GM18526 (cell line): ENCODE data around the gene NETO2.
A peak's percentile ranks its signal among the peaks of the same experiment; 100 is the strongest.

Experiments used
- POLR2A ChIP-seq: IDR thresholded peaks from 3 replicates; pipeline ENCODE4 v1.6.1; 2011; ENCODE audit not compliant: insufficient read length; ENCODE audit errors: extremely low read depth

NETO2 gene, protein sequence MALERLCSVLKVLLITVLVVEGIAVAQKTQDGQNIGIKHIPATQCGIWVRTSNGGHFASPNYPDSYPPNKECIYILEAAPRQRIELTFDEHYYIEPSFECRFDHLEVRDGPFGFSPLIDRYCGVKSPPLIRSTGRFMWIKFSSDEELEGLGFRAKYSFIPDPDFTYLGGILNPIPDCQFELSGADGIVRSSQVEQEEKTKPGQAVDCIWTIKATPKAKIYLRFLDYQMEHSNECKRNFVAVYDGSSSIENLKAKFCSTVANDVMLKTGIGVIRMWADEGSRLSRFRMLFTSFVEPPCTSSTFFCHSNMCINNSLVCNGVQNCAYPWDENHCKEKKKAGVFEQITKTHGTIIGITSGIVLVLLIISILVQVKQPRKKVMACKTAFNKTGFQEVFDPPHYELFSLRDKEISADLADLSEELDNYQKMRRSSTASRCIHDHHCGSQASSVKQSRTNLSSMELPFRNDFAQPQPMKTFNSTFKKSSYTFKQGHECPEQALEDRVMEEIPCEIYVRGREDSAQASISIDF

DNA sequence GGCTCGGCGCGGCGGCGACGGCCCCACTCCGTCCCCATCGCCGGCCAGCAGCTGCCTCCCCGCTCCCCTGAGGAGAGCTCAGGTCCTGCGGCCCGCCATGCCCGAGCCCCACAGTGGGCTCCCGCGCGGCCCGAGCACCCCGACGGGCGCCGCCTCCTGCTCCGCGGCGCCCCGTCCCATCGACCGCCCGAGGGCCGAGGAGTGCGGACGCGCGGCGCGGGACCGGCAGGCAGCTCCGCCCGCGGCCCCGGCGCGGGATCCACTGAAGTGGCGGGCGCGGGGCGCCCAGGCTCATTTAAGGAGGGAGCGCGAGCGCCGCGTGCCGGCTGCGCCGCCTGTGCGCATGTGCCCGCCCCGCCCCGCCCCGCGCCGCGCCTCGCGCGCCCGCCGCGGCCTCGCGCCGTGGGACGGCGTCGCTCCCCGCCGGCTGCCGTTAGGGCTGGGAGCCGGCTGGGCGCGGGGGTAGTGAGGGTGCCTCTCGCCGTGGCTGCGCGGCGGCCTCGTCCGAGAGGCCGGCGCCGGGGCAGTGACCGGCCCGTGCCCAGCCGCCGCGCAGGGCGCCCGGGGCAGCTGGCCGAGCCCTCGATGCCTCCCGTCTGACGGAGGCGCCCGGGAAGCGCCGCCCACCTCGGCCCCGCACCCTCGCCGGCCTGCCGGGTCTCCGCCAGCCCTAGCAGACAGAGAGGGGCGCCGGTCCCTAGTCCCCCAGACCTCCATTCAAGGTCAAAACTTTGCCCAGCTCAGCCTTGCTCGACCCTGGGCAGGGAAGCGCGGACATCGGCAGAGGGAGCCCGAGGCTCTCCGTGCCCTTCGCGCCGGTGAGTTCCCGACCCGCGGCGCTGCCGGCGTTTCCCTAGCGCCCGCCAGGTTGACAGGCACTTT, at the start of gene NETO2:
TSS of gene NETO2 (minus strand) at position 269 of the 882 bp plus-strand sequence. CDS start 333 bp downstream, outside the sequence.
- peak; percentile 87 for TF ChIP-seq POLR2A

DNA sequence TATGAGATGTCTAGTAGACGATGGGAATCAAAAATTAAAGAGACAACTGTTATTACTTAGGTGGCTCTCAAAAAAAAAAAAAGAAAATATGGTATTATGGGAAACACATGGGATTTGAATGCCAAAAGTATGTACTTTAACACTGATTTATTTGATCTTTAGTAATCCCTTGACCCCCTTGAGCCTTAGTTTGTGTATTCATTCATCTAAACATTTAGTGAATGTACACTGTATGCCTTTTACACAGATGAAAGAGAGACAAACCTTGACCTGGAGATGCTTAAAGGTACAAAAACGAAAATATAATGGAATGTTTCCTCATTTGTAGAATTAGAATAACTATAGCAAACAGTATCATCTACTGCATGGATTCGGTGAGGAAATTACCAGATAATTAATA, 38.6 kb upstream of the NETO2 start:
- no peak for TF ChIP-seq POLR2A

DNA sequence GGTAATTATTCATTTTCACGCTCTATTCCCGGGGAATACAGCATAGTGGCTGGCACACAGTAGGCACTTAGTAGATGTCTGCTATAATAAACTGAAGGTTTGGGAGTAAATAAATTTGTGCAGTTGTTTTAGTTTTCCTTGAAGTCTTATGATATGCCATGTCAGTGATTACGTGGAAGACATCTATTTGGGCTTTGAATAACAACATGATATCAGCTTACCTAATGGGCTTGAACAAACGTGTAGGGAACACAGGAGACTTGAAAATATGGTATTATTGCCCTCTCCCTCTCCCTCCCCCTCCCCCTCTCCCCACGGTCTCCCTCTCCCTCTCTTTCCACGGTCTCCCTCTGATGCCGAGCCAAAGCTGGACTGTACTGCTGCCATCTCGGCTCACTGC, 36.3 kb upstream of the NETO2 start:
- no peak for TF ChIP-seq POLR2A

DNA sequence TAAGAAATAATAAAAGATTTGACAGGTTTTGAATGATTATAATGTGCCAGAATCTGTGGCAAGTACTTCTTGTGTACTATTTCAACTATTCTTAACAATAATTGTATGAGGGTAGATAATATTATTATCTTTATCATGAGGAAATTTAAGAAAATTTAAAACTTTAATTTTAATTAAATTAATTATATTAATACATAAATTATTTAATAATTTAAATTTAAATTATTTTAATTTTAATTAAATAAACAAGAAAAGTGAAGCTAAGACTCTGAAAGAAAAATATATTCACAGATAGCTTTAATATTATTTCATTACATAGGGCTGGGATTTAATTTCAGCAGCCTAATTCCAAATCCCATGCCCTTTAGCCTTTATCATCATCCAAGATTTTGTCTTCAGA, 31.4 kb upstream of the NETO2 start:
- TF ChIP-seq POLR2A, result no peak

DNA sequence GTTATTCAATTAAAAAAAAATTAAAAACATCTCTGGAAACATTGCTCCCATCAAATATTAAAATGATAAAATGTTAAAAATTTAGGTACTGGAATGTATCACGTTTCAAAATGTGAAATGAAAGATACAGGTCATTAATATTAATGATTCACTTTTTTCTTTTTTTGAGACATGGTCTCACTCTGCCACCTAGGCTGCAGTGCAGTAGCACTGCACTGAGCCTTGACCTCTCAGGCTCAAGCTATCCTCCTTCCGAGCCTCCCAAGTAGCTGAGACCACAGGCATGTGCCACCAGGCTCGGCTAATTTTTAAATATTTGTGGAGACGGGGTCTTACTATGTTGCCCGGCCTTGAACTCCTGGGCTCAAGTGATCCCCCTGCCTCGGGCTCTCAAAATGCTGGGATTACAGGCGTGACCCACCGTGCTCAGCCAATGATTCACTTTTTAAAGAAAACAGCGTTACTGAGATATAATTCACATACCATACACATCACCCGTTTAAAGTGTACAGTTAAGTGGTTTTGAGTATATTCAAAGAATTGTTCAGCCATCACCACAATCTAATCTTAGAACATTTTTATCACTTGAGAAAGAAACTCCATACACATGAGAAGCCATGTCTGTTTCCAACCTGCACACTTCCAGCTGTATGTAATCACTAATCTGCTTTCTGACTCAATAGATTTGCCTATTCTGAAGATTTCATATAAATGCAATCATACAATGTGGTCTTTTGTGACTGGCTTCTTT, 19.1 kb upstream of the NETO2 start:
- no peak for TF ChIP-seq POLR2A

DNA sequence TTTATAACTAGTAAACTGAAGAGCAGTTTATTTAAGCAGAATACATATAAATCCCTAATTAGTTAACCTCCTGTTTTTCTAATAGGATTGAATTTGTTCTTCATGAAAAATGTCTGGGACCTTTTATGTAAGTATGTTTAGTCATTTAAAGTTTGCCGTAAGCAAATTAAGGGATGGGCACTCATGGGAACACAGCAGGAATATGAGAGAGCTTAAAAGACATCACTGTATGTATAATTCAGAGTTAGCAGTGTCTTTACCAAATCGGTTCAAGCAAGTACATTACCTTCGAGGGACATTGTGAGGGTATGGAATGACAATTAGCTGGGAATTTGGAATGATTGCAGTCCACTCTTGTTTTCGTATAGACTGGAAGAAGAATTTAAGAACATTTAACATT, 17.7 kb upstream of the NETO2 start:
- TF ChIP-seq POLR2A, result no peak

DNA sequence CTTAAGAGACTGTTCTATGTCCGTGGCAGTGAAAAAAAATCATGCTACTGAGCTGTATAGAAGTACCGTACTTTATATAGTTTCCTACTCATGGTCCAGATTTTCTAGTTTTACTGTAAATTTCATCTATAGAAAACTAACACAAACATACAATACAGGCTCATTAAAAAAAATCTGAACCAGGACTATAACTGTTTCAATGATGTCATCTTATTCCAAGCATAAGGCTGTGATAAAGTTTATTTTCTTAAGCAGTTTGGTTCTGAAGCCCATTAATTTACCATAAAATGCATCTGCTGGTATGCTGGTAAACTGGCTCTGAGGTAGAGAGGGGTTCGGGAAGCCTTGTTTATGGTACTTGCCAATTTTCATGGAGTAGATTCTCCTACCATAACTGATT, 16.7 kb upstream of the NETO2 start:
- TF ChIP-seq POLR2A, result no peak

DNA sequence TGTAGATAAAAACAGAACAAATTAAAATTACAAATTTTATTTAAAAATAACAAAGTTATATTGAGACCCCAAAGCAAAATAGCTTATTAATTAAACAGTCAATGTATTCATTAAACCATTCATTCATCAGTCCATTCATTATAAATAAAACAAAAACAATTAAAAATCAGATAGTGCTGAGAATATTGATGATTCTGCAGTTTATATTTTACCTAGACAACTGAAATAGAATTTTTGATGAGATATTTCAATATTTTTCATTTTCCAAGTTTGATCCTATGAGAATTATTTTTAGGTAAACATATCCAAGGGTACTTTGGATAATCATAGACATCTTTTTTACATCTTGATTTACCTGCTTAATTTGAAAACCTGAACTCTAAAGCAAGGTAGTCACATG, 15.2 kb upstream of the NETO2 start:
- no peak for TF ChIP-seq POLR2A

DNA sequence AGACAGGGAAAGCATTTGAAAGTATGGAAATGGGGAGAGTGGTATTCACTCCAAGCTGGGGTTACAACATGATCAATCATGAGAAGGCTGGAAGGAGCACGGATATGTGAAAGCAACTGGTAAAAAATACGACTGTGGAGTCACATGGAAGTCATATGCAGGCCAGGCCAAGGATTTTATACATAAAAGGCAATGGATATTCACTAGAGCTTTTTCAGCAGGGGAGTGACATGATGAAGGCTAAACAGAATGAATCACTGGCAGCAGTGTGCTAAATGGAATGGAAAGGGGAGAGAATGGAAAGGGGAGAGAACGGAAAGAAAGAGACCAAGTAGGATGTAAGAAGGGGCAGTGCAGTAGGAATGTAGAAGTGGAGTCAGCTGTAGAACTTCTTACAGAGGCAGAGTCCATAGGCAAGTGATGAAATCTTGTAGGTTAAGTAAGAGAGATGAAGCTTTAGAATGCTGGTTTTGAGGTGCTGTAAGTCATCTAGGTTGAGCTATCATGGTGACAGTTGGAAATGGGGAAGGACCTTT, 13.0 kb upstream of the NETO2 start:
- no peak for TF ChIP-seq POLR2A

DNA sequence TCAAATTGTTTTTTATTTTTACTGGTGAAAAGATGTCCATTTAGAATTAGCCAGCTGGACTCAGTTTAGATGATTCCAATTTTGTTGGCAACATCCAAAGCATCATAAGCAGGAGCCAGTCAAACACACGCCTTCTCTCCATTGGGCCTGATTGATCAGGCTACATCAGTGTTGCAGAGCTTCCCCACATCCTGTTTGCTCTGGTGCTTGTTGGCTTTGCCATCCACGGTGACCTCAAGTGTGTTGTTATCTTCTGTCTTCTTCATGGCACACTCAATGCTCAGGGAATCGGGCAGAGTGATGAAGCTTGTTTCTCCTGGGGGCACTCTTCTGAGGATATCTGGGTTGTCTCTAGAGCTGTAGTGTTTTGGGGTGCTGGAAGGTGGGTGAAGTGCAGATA, 6.3 kb upstream of the NETO2 start:
- no peak for TF ChIP-seq POLR2A

DNA sequence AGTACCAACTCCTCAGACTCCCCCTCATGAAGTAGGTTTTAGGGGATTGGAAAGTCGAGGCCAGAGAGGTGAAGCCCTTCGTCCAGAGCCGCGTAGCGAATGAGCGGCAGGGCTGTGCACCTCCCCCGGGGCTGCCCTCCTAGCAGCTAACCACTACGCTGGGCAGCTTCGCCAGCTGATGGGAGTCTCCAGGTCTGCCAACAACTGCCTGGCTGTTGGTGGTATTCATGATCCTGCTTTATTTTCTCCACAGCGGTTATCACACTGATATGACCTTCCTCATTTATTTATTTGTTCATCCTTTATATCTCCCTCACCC, 773 bp upstream of the NETO2 start:
- no peak for TF ChIP-seq POLR2A

DNA sequence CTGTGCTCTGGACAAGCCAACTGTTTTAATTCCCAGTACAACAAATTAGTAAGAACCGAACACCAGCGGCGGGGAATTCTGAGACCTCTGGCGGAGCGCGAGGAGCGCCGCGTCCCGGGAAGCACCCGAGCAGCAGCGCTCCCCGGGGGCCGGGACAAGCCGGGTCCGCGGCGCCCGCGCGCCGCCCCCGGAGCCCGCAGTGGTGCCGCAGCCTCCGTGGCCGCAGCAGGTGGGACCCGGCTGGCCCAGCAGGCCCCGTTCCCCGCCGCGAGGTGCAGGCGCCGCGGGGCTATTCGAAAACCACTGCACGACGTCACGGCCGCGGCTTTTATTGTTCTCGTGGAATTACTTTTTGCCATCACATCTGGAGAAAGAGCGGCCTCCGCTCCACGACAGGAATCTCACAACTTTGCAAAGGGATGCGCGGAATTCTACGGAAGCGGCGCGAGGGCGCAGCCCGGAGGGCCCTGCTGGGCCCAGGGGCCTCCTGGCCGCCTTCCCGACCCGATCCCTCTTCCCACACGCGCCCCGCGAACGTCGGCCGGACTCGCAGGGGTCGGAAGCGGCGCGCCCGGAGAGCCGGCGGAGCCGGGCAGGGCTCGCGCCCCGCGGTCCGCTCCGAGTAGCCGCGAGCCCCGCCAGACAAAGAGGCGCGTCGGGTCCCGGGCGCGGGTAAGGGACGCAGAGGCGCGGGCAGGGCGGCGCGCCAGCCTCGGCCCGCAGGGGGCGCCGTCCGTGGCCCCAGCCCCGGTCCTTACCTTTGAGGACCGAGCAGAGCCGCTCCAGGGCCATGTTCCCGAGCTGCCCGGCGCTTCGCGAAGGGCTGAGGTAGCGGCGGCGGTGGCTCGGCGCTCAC, 696 bp downstream of the NETO2 start:
- no peak for TF ChIP-seq POLR2A

DNA sequence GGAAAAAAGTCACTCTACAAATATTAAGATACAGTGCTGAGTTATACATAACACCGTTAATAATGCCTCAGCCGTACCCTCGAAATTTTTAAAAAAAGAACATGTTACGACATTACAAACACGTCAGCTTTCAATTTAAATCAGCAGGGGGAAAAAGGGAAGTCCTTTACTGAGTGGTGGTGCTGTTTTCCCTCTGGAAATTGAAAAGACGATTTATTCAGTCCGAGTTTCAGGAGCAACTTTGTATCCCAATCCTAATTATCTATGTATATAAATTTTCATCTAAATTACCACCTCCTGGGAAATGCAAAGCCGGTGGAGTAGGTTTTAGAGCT, 1.3 kb downstream of the NETO2 start:
- TF ChIP-seq POLR2A, result no peak

DNA sequence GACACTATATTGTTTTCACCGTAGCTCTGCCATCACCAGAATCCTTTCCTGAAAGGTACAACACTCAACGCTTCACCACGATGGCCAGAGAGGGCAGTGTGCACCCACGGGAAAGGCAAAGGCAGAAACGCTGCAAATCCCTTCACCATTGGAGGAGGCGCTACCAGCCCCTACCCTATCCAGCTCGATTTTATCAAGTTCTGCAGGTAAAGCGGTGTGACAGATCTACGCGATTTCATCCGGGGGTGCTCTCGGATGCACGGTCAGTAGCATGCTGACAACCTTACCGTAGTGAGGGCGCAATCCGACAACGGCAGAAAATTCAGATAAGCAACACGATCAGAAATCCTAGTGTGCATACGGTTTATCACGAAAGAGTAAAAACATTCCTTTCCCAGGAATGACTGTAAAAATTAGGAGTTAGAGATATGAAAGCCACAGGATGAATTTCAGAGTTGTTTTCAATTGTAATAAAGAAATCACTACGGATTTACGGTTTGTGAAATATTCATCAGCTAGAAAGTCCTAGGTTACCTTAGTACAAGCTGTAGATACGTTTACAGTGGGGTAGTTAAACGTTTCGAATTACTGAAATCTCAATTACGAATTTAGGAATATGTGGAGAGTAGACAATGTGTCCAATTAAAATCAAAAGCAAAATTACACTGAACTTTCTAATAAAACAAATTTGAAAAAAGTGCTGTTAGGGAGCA, 1.8 kb downstream of the NETO2 start:
- peak; percentile 60 for TF ChIP-seq POLR2A
